Measurements from ENCODE around the gene COL11A2.

Gene COL11A2

GRCh38 chr6:33191383-33192104, 723 bp downstream of the COL11A2 start:
- DNase-seq, result no peak

- no peak for DNase-seq
Measured at GRCh38 chr6:33190504-33191107, 1.7 kb downstream of the COL11A2 start.

GRCh38 chr6:33189625-33190448, 2.4 kb downstream of the COL11A2 start:
- no peak for DNase-seq

GRCh38 chr6:33189164-33189563, 3.1 kb downstream of the COL11A2 start:
- no peak for DNase-seq

GRCh38 chr6:33187809-33188208, 4.5 kb downstream of the COL11A2 start:
- DNase-seq, result no peak

- no peak for DNase-seq
Measured at GRCh38 chr6:33185654-33186187, 6.5 kb downstream of the COL11A2 start.

- DNase-seq, result no peak
Measured at GRCh38 chr6:33185190-33185589, 7.1 kb downstream of the COL11A2 start.

GRCh38 chr6:33183071-33183683, 9.1 kb downstream of the COL11A2 start:
- peak; percentile 35 for DNase-seq

- DNase-seq, result no peak
Measured at GRCh38 chr6:33181141-33181540, 11.1 kb downstream of the COL11A2 start.

- DNase-seq, result no peak
Measured at GRCh38 chr6:33178755-33179475, 13.4 kb downstream of the COL11A2 start.

GRCh38 chr6:33177552-33178446, 14.5 kb downstream of the COL11A2 start:
- DNase-seq, result no peak

GRCh38 chr6:33176906-33177305, 15.4 kb downstream of the COL11A2 start:
- no peak for DNase-seq

GRCh38 chr6:33175436-33176069, 16.7 kb downstream of the COL11A2 start:
- DNase-seq, result no peak

GRCh38 chr6:33174784-33175183, 17.5 kb downstream of the COL11A2 start:
- DNase-seq, result no peak

- no peak for DNase-seq
Measured at GRCh38 chr6:33173535-33174180, 18.6 kb downstream of the COL11A2 start.

GRCh38 chr6:33172688-33173534, 19.4 kb downstream of the COL11A2 start:
- DNase-seq, result peak; percentile 33

GRCh38 chr6:33171880-33172687, 20.2 kb downstream of the COL11A2 start:
- DNase-seq, result no peak

Measured in OCI-M1 (cell line).